ENCODE results near the gene JAGN1. TPM values are rescaled to one million over a fixed set of nuclear protein-coding genes. Genes with fewer than 3 reads are reported as not detected.
"Not testable (repeated sequence)": the region's sequence is repeated elsewhere in the genome, so short reads cannot be mapped to it uniquely, and the experiment has no call there.

JAGN1 gene
- total RNA-seq, 1 donor from 2014 or later: 27.8 TPM

DNA sequence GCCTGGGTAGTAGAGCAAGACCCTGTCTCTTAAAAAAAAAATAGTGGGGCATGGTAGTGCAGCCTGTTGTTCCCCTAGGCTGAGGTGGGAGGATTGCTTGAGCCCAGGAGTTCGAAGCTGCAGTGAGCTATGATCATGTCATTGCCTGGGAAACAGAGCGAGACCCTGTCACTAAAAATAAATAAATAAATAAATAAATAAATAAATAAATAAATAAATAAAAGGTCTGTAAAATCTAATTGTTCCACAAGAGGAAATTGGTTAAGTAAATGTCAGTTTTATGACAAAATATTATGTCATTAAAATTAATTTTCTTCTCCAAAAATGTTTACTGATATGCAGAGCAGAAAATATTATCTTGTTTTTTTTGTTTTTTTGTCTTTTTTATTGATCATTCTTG, 48.6 kb downstream of the JAGN1 start:
- TF ChIP-seq, protein P1, sequence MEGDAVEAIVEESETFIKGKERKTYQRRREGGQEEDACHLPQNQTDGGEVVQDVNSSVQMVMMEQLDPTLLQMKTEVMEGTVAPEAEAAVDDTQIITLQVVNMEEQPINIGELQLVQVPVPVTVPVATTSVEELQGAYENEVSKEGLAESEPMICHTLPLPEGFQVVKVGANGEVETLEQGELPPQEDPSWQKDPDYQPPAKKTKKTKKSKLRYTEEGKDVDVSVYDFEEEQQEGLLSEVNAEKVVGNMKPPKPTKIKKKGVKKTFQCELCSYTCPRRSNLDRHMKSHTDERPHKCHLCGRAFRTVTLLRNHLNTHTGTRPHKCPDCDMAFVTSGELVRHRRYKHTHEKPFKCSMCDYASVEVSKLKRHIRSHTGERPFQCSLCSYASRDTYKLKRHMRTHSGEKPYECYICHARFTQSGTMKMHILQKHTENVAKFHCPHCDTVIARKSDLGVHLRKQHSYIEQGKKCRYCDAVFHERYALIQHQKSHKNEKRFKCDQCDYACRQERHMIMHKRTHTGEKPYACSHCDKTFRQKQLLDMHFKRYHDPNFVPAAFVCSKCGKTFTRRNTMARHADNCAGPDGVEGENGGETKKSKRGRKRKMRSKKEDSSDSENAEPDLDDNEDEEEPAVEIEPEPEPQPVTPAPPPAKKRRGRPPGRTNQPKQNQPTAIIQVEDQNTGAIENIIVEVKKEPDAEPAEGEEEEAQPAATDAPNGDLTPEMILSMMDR (conservative IDR thresholded peaks at IDR 0.05; ENCODE audit: low read depth, low read length): no peak
- H3K4me3 ChIP-seq (ENCODE audit: low read depth, low read length): no peak overlapping the region
- DNase-seq (ENCODE audit: low read depth): no peak

GRCh38 chr3:9939906-9940305, 49.5 kb downstream of the JAGN1 start:
- not testable (repeated sequence) for H3K4me3 ChIP-seq (ENCODE audit: low read depth, low read length); DNase-seq (ENCODE audit: low read depth)

DNA sequence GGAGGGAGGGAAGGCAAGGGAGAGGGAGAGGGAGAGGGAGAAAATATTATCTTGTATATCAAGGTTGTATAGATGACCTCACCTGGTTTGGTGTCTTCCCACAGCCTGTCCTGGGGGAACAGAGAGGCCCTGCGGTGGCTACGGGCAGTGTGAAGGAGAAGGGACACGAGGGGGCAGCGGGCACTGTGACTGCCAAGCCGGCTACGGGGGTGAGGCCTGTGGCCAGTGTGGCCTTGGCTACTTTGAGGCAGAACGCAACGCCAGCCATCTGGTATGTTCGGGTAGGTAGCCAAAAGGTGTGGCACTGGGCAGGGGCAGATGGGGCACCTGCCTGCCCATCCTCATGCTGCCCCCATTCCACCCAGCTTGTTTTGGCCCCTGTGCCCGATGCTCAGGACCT, 50.3 kb downstream of the JAGN1 start:
- no peak for DNase-seq (ENCODE audit: low read depth)
- H3K4me3 ChIP-seq (ENCODE audit: low read depth, low read length): no peak overlapping the region
- TF ChIP-seq, protein P1 (conservative IDR thresholded peaks at IDR 0.05; ENCODE audit: low read depth, low read length): no peak

GRCh38 chr3:9942164-9942563, 51.8 kb downstream of the JAGN1 start:
- DNase-seq (ENCODE audit: low read depth): no peak
- TF ChIP-seq, protein P1 (conservative IDR thresholded peaks at IDR 0.05; ENCODE audit: low read depth, low read length): no peak
- H3K4me3 ChIP-seq (ENCODE audit: low read depth, low read length): no peak overlapping the region

GRCh38 chr3:9942934-9943690, 52.7 kb downstream of the JAGN1 start:
- no peak overlapping the region for H3K4me3 ChIP-seq (ENCODE audit: low read depth, low read length)
- TF ChIP-seq, protein P1 (conservative IDR thresholded peaks at IDR 0.05; ENCODE audit: low read depth, low read length): no peak
- no peak for DNase-seq (ENCODE audit: low read depth)

Other genes with a start within 250 kb of the JAGN1 start
- 25.5 and 28.9 TPM in 2 replicates for gene MTMR14, start 241.1 kb upstream of the JAGN1 start, total RNA-seq
- not detected in 2 replicates for gene CPNE9, start 186.8 kb upstream of the JAGN1 start, total RNA-seq
- 15.2 and 15.7 TPM in 2 replicates for gene BRPF1, start 158.9 kb upstream of the JAGN1 start, total RNA-seq
- 22.0 and 27.4 TPM in 2 replicates for gene OGG1, start 140.7 kb upstream of the JAGN1 start, total RNA-seq
- gene CAMK1, start 120.7 kb upstream of the JAGN1 start, total RNA-seq: 40.1 and 41.0 TPM in 2 replicates
- 54.7 and 73.9 TPM in 2 replicates for gene TADA3, start 98.1 kb upstream of the JAGN1 start, total RNA-seq
- 153 and 296 TPM in 2 replicates for gene ARPC4, start 97.5 kb upstream of the JAGN1 start, total RNA-seq
- gene TTLL3, start 80.3 kb upstream of the JAGN1 start, total RNA-seq: 5.3 and 9.7 TPM in 2 replicates
- gene RPUSD3, start 46.6 kb upstream of the JAGN1 start, total RNA-seq: 45.1 and 71.8 TPM in 2 replicates
- not detected in 2 replicates for gene CIDEC, start 10.4 kb upstream of the JAGN1 start, total RNA-seq
- 4.1 and 4.8 TPM in 2 replicates for gene IL17RE, start 12.2 kb downstream of the JAGN1 start, total RNA-seq
- 33.2 and 35.3 TPM in 2 replicates for gene IL17RC, start 26.5 kb downstream of the JAGN1 start, total RNA-seq
- gene CRELD1, start 43.2 kb downstream of the JAGN1 start, total RNA-seq: 20.5 and 36.6 TPM in 2 replicates
- 1.3 and 2.4 TPM in 2 replicates for gene PRRT3, start 61.8 kb downstream of the JAGN1 start, total RNA-seq
- gene EMC3, start 96.2 kb downstream of the JAGN1 start, total RNA-seq: 32.1 and 51.0 TPM in 2 replicates
- 25.9 and 40.7 TPM in 2 replicates for gene FANCD2, start 135.8 kb downstream of the JAGN1 start, total RNA-seq
- not detected in 2 replicates for gene FANCD2OS, start 217.6 kb downstream of the JAGN1 start, total RNA-seq
- 97.2 and 176 TPM in 2 replicates for gene BRK1, start 225.1 kb downstream of the JAGN1 start, total RNA-seq